MG63 (cell line): ENCODE measurements around the gene DGKI. TPM values are rescaled to one million over a fixed set of nuclear protein-coding genes. Genes with fewer than 3 reads are reported as not detected.

Experiments
- DNase-seq: peaks from one replicate; pipeline ENCODE4 v3.0.0-alpha.2; 2020
- H3K27me3 ChIP-seq: fragments of 250-450 bp; sonication (Bioruptor Pico); 2 replicates; pipeline ENCODE4 v1.5.1; 2020; ENCODE audit warnings: mild to moderate bottlenecking, moderate library complexity
- H3K36me3 ChIP-seq: fragments of 250-450 bp; sonication (Bioruptor Pico); 2 replicates; pipeline ENCODE4 v1.5.1; 2020; ENCODE audit warnings: mild to moderate bottlenecking, moderate library complexity
- H3K4me3 ChIP-seq: fragments of 250-450 bp; sonication (Bioruptor Pico); 2 replicates; pipeline ENCODE4 v1.5.1; 2020; ENCODE audit warnings: mild to moderate bottlenecking, moderate library complexity
- H3K9me3 ChIP-seq: fragments of 250-450 bp; sonication (Bioruptor Pico); 2 replicates; pipeline ENCODE4 v1.5.1; 2020; ENCODE audit warnings: mild to moderate bottlenecking, moderate library complexity
- total RNA-seq: library from RNA; depleted of rRNA; stranded (reverse); fragments of >200 nt; shearing (Covaris generic); gene quantifications from 2 replicates; pipeline ENCODE4 v1.2.3, GENCODE V29; 2014; ENCODE audit warnings: low replicate concordance; rRNA removed

The DGKI gene
- total RNA-seq, 1 experiment from 2014 or later = 0.43 TPM

DNA sequence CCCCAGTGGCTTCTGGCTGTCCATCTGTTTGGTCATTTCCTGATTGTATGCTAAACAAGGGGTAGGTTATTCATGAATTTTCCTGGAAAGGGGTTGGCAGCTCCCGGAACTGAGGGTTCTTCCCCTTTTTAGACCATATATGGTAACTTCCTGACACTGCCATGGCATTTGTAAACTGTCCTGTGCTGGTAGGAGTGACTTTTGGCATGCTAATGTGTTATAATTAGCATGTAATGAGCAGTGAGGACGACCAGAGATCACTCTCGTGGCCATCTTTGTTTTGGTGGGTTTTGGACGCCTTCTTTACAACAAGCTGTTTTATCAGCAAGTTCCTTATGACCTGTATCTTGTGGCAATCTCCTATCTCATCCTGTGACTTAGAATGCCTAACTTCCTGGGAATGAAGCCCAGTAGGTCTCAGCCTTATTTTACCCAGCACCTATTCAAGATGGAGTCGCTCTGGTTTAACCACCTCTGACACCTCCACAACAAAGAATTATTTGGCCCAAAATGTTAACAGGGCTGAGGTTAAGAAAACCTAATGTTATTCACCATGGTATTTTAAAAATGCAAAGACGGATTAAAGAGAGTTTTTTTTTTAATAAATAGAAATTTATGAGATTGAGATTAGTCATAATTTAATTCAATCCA is 500.9 kb downstream of the DGKI start:
- H3K36me3 ChIP-seq = no peaks in the 10 kb centered on the region
- no peak for DNase-seq
- H3K27me3 ChIP-seq = no peaks in the 10 kb centered on the region
- no peak overlapping the region for H3K4me3 ChIP-seq
- no peaks in the 10 kb centered on the region for H3K9me3 ChIP-seq

DNA sequence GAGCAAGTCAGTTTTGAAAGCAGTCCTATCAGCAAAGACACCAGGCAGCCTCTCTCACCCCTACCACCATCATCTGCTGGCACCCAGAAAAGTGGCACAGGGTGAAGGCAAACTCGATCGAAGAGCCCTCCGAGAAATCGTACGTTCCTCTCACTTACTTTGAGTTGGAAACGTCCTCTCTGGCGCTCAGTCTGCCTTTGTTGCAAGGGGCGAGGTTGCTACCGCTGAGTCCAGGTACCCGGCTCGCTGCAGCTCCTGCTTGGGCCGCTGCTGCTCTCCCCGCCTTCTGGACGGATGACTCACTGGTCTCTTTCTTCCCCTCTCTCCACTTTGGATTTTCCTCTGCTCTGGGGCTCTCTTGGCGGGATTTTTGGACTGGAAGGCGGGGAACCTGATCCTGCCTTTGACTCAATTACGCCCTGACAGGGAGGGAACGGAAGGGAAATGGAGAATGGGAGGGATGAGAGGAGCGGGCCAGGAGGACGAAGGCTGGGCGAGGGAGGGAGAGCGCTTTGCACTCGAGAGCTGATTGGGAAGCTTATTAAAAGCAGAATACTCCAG is 503.4 kb downstream of the DGKI start, which contains the start of gene PTN:
Gene PTN (minus strand): TSS at position 453 of the 561 bp plus-strand sequence. CDS start 88,760 bp downstream, outside the sequence.
- H3K36me3 ChIP-seq = no peaks in the 10 kb centered on the region
- H3K27me3 ChIP-seq = no peaks in the 10 kb centered on the region
- DNase-seq = peak; percentile 39
- no peaks in the 10 kb centered on the region for H3K9me3 ChIP-seq
- H3K4me3 ChIP-seq = peak within 1 kb of the TSS; percentile 7; the same call in 1 of the 2 replicates

DNA sequence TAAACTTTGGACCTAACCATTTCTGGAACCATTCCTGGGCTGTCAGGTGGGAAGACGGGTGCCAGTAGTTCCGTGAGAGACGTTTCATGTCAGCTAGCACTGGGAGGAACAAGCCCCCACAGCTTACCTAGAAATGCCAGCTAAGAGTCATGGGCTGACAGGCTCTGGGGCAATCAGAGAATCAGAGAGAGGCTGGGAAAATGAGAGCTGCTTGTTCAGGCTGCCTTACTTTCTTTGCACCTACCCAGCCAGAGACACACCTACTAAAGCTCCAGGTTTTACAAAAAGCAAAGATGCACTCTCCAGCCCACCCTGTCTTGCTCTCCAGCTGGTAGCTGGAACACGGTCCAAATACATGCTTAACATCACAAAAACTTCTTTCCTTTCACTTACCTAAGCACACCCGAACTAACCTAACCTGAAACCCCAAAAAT is 503.9 kb downstream of the DGKI start:
- Histone ChIP-seq H3K27me3 (no peaks in the 10 kb centered on the region), H3K4me3 (no peak overlapping the region), H3K36me3 (no peaks in the 10 kb centered on the region), H3K9me3 (no peaks in the 10 kb centered on the region)
- DNase-seq = no peak

DNA sequence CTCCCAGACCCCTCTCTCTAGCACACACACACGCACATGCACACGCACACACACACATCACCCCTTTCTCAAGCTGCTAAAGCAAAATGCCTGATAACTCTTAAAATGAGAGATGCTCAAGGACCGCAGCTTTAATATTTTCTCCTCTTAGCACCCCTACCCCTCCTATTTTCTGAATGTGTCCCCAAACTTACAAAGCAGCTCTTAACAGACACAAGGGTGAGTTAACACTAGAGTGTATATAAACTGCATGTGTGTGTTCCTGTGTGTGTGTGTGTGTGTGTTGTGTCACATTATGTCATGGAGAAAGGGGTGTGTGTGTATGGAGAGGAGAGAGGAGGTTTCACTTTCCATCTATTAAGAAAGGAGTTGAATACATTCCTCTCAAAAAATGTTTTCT is 504.5 kb downstream of the DGKI start:
- Histone ChIP-seq H3K4me3 (no peak overlapping the region), H3K36me3 (no peaks in the 10 kb centered on the region), H3K9me3 (no peaks in the 10 kb centered on the region), H3K27me3 (no peaks in the 10 kb centered on the region)
- DNase-seq = no peak

DNA sequence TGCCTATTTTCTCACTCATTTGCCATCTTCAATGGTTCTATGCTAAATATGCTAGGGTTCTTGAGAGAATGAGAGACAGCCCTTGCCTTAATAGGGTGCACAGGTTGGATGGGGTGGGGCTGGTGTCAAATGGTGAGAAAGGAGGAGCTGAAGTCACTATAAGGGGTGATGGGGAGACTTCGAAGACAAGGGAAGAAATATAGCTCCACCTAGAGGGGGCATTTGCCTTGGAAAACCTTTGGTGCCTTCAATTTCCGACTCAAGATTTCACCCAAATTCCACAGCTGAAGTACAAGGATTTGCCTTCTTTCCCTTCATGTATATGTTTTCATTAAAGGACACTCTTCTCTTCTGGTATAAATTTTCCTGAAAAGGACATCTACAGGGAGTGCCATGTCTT is 508.9 kb downstream of the DGKI start:
- no peaks in the 10 kb centered on the region for H3K27me3 ChIP-seq
- no peaks in the 10 kb centered on the region for H3K9me3 ChIP-seq
- no peaks in the 10 kb centered on the region for H3K36me3 ChIP-seq
- no peak overlapping the region for H3K4me3 ChIP-seq
- DNase-seq = no peak

DNA sequence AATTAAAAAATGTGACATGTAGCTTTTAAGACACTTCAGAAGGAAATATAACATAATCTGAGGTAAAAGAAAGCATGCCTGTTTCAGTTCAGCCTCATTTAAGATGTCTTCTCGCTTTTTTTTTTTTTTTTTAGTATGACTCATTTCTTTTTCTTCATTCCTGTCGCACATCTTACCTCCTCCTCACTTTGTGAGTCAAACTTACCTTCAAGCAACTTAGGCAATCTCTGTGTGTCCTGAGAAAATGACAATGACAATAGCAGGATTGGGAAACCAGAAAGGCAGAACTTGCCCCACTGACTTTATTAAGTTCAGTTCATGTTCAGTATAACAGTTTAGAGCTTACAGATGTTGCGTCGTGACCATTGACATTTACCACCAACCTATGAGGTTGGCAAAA is 511.0 kb downstream of the DGKI start:
- Histone ChIP-seq H3K9me3 (no peaks in the 10 kb centered on the region), H3K4me3 (no peak overlapping the region), H3K36me3 (no peaks in the 10 kb centered on the region), H3K27me3 (no peaks in the 10 kb centered on the region)
- no peak for DNase-seq

DNA sequence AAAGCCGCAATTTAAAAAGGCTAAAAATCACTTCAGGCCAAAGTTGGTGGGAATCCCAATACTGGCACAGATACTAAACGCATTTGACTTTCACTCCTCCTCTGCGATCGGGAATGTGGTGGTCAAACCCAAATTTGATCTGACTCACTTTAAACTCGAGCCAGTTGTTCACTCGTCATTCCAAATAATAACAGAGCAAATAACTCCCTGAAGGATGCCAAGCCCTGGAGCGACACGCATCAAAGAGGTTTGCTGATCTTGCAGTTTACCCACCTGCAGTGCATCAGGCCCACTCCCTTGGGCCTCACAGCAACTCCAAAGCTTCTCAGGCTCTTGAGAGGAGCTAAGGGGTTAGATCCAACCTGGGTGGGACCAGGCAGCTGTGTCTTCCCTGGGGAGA is 515.4 kb downstream of the DGKI start:
- no peaks in the 10 kb centered on the region for H3K9me3 ChIP-seq
- H3K27me3 ChIP-seq = no peaks in the 10 kb centered on the region
- no peak overlapping the region for H3K4me3 ChIP-seq
- DNase-seq = peak; percentile 17
- no peaks in the 10 kb centered on the region for H3K36me3 ChIP-seq

Other genes starting within 250 kb of the DGKI start
- gene CREB3L2, start 155.1 kb upstream of the DGKI start, total RNA-seq = 5.0 and 6.0 TPM in 2 replicates
- not detected in 2 replicates for gene AKR1D1, start 229.5 kb upstream of the DGKI start, total RNA-seq